Naive thymus-derived CD4-positive, alpha-beta T cell (primary cell): Measurements from ENCODE around the gene CDK4. TPM values are rescaled to one million over a fixed set of nuclear protein-coding genes. Genes with fewer than 3 reads are reported as not detected.
"Not testable (repeated sequence)": the region's sequence is repeated elsewhere in the genome, so short reads cannot be mapped to it uniquely, and the experiment has no call there.

ENCODE experiments used
- ATAC-seq: fragments of 150-1000 bp; cut with Tn5 transposase; 2 replicates; pipeline ENCODE4 v1.10.0; 2021; ENCODE audit warnings: mild to moderate bottlenecking, moderate library complexity
- CTCF ChIA-PET: fragments of 350-600 bp; sonication (Branson Sonifier 250); formaldehyde crosslinking; loops from one replicate; lab custom pipeline; 2021; ENCODE audit warnings: antibody characterized with exemption; lab: Charles Lee
- POLR2A ChIA-PET: fragments of 350-600 bp; sonication (Branson Sonifier 250); formaldehyde crosslinking; loops from one replicate; lab custom pipeline; 2021; ENCODE audit warnings: antibody characterized with exemption, inconsistent platforms; lab: Charles Lee
- DNase-seq, 9 donors: peaks; one replicate each; pipeline versions ENCODE4 v3.0.0 to v3.0.0-alpha.2; 2020 to 2022; ENCODE audit warnings: mixed read lengths in 1 of 9
- H3K27ac ChIP-seq: one replicate; pipeline ENCODE4 v1.7.0; 2013; ENCODE audit warnings: mild to moderate bottlenecking, low read depth, low read length, moderate library complexity
- H3K27me3 ChIP-seq, 2 donors: one replicate each; pipeline ENCODE4 v1.7.0; 2013; ENCODE audit warnings: low read length in 2 of 2, mild to moderate bottlenecking in 2 of 2, moderate library complexity in 2 of 2; ENCODE audit not compliant: control insufficient read depth in 2 of 2, insufficient read depth in 2 of 2
- H3K36me3 ChIP-seq, 3 experiments: 1 replicate in 2 of 3; 2 replicates in 1 of 3; pipeline ENCODE4 v1.7.0; 2013; ENCODE audit warnings: low read length in 3 of 3, mild to moderate bottlenecking in 3 of 3, moderate library complexity in 1 of 3; ENCODE audit not compliant: insufficient read depth in 3 of 3, control insufficient read depth in 2 of 3
- H3K4me1 ChIP-seq, 2 donors: one replicate each; pipeline ENCODE4 v1.7.0; 2013; ENCODE audit warnings: low read length in 2 of 2, mild to moderate bottlenecking in 2 of 2, moderate library complexity in 1 of 2; ENCODE audit not compliant: control insufficient read depth in 2 of 2, insufficient read depth in 2 of 2
- H3K4me3 ChIP-seq: 2 replicates; pipeline ENCODE4 v1.7.0; 2013; ENCODE audit warnings: mild to moderate bottlenecking, low read length
- H3K9me3 ChIP-seq, 3 experiments: 1 replicate in 2 of 3; 2 replicates in 1 of 3; pipeline ENCODE4 v1.7.0; 2013; ENCODE audit warnings: low read length in 3 of 3; ENCODE audit not compliant: control insufficient read depth in 2 of 3
- H3K27ac Mint-ChIP-seq, 9 donors: one replicate each; pipeline ENCODE4 v1.8.0; 2020 to 2022; ENCODE audit warnings: mixed read lengths in 9 of 9, mild to moderate bottlenecking in 8 of 9, moderate library complexity in 5 of 9, inconsistent platforms in 2 of 9
- H3K27me3 Mint-ChIP-seq, 5 donors: one replicate each; pipeline ENCODE4 v1.8.0; 2021 to 2022; ENCODE audit warnings: mixed read lengths in 5 of 5, mild to moderate bottlenecking in 1 of 5
- H3K36me3 Mint-ChIP-seq, 5 donors: one replicate each; pipeline ENCODE4 v1.8.0; 2020 to 2022; ENCODE audit warnings: mixed read lengths in 5 of 5, mild to moderate bottlenecking in 3 of 5, inconsistent platforms in 1 of 5
- H3K4me1 Mint-ChIP-seq, 7 donors: one replicate each; pipeline ENCODE4 v1.8.0; 2020 to 2022; ENCODE audit warnings: mixed read lengths in 7 of 7, mild to moderate bottlenecking in 3 of 7, inconsistent platforms in 1 of 7
- H3K4me3 Mint-ChIP-seq, 10 donors: one replicate each; pipeline ENCODE4 v1.8.0; 2020 to 2022; ENCODE audit warnings: mild to moderate bottlenecking in 10 of 10, mixed read lengths in 10 of 10, moderate library complexity in 6 of 10, inconsistent platforms in 2 of 10
- H3K9me3 Mint-ChIP-seq, 11 donors: one replicate each; pipeline ENCODE4 v1.8.0; 2020 to 2022; ENCODE audit warnings: mixed read lengths in 11 of 11, mild to moderate bottlenecking in 4 of 11, inconsistent platforms in 1 of 11, moderate library complexity in 1 of 11
- intact Hi-C, 2 donors: fragments of 100-400 bp; cut with micrococcal nuclease; formaldehyde crosslinking; loops; one replicate each; pipeline ENCODE4 v1.15.1; 2023
- polyA plus RNA-seq, 2 donors: library from polyadenylated mRNA; unstranded; fragments of 300-500 nt; fragmentation: Illumina TruSeq; gene quantifications; one replicate each; pipeline ENCODE4 v1.2.3, GENCODE V29; 2021
- total RNA-seq, 6 experiments: library from RNA in 5 of 6; stranded (reverse) in 5 of 6; gene quantifications; 1 replicate in 5 of 6; 2 replicates in 1 of 6; pipeline ENCODE4 v1.2.3 and lab custom pipeline; 2021 to 2026

The CDK4 gene
- total and polyA plus RNA-seq, 7 experiments from 2014 or later, result 23.8 to 108 (median 49.5) TPM

DNA sequence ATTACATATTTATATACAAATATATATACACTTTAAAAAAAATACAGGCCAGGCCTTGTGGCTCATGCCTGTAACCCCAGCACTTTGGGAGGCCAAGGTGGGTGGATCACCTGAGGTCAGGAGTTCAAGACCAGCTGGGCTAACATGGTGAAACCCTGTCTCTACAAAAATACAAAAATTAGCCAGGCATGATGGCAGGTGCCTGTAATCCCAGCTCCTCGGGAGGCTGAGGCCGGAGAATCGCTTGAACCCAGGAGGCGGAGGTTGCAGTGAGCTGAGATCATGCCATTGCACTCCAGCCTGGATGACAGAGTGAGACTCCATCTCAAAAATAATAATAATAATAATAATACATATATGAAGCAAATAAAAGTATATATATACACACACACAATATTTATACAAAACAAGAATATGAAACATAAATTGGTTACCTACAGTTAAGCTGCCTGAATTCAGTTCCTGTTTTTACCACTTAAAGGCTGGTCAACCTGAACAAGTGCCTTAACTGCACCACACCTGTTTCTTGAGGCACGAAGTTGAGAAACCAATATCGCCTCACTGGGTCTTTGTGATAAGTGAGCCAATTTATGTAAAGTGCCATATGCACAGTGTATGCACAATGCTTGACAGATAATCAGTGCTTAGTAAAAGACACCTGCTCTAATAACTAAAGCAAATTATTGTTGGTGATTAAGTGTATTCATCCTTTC, 36.9 kb downstream of the CDK4 start:
- H3K4me1 ChIP-seq, intact Hi-C loops, H3K4me1 Mint-ChIP-seq, DNase-seq, H3K27me3 ChIP-seq, H3K9me3 ChIP-seq, ATAC-seq, H3K27me3 Mint-ChIP-seq, H3K9me3 Mint-ChIP-seq, H3K4me3 ChIP-seq, H3K4me3 Mint-ChIP-seq, H3K27ac ChIP-seq, CTCF ChIA-PET: not testable (repeated sequence)
- POLR2A ChIA-PET, result interaction anchor here (0.6 to 1.2 kb wide), 4 partner anchors 8 to 24 kb away, joined by 3 read pairs; partner anchors contain the start of genes AGAP2 and OS9
- Mint-ChIP-seq H3K27ac (peak overlapping the region in 2 of 9 donors; percentile 48 to 56), H3K36me3 (peaks cover 10 to 42% (median 33%) of the 10 kb centered on the region in 5 donors)
- H3K36me3 ChIP-seq, result peaks cover 15 to 69% (median 18%) of the 10 kb centered on the region in 3 experiments

DNA sequence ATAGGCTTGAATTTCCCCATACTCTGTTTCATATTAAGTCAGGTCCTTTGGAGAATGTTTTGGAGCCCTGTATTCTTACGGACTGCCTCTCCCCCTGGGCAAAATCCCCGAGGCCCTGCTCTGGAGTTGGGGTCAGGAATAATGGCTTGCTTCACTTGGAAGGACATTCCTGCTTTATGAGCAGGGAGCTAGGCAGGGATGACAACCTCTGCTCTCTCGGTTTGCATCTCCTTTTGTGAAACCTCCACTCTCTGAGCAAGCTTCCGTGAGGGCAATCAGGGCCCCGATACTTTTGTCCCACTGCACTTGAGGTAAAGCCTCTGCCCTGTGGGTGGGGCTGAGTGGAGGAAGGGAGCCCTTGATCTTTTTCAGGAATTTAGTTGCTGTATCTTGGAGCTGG, 38.9 kb downstream of the CDK4 start:
- Mint-ChIP-seq H3K27me3 (no peaks in the 10 kb centered on the region), H3K27ac (no peak overlapping the region), H3K9me3 (no peaks in the 10 kb centered on the region), H3K36me3 (peaks cover 3 to 31% (median 23%) of the 10 kb centered on the region in 5 donors), H3K4me1 (peaks cover 0 to 10% (median 7%) of the 10 kb centered on the region in 7 donors), H3K4me3 (no peak overlapping the region)
- H3K4me3 ChIP-seq, result no peak overlapping the region
- no peak for DNase-seq
- ChIA-PET CTCF (no interaction called here), POLR2A (interaction anchor here (0.6 to 1.3 kb wide), 2 partner anchors 12 to 13 kb away, joined by 3 read pairs; no protein-coding TSS in a partner anchor)
- no peak overlapping the region for H3K27ac ChIP-seq
- peaks cover 10 to 53% (median 19%) of the 10 kb centered on the region in 3 experiments for H3K36me3 ChIP-seq
- H3K4me1 ChIP-seq, result no peaks in the 10 kb centered on the region
- intact Hi-C loops, result no loop called here
- no peaks in the 10 kb centered on the region for H3K27me3 ChIP-seq
- no peak for ATAC-seq
- no peaks in the 10 kb centered on the region for H3K9me3 ChIP-seq

DNA sequence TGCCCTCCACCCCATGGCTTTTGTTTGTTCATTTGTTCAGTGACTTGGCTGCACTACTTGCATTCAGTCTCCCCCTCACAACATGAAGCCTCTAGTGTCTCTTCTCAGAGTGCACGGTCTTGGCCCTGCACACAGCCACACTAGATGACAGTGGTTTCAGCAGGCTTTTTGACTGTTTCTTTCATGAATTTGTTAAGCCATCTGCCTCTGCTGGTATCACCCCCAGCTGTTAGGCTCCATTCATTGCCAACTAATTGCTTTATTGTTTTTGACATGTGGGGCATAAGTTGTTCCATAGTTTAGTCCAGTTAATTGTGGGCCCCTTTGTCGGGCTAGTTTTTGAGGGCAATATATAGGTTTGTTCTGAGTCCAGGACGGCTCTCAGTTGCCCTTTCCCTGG, 39.4 kb downstream of the CDK4 start:
- no peaks in the 10 kb centered on the region for H3K9me3 ChIP-seq
- Mint-ChIP-seq H3K4me1 (peaks cover 0 to 10% (median 7%) of the 10 kb centered on the region in 7 donors), H3K27me3 (no peaks in the 10 kb centered on the region), H3K9me3 (no peaks in the 10 kb centered on the region), H3K36me3 (peaks cover 3 to 27% (median 19%) of the 10 kb centered on the region in 5 donors), H3K27ac (peak overlapping the region in 2 of 9 donors; percentile 5 to 32), H3K4me3 (no peak overlapping the region)
- peaks cover 7 to 48% (median 14%) of the 10 kb centered on the region in 3 experiments for H3K36me3 ChIP-seq
- CTCF ChIA-PET, result no interaction called here
- POLR2A ChIA-PET, result interaction anchor here (1.3 kb wide), 1 partner anchor 14 kb away, joined by 3 read pairs; no protein-coding TSS in a partner anchor
- no peak overlapping the region for H3K4me3 ChIP-seq
- ATAC-seq, result no peak
- no peaks in the 10 kb centered on the region for H3K4me1 ChIP-seq
- H3K27ac ChIP-seq, result no peak overlapping the region
- no peak for DNase-seq
- intact Hi-C loops, result no loop called here
- no peaks in the 10 kb centered on the region for H3K27me3 ChIP-seq

DNA sequence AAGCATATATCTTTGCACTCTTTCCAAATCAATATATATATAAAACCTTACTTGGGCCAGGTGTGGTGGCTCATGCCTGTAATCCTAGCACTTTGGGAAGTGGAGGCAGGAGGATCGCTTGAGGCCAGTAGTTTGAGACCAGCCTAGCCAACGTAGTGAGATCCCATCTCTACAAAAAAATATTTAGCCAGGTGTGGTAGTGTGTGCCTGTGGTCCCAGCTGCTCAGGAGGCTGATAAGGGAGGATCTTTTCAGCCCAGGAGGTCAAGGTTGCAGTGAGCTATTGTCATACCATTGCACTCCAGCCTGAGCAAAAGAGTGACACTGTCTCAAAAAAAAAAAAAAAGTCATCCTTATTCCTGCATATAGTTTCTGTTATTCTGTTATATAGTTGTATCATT, 43.8 kb downstream of the CDK4 start:
- H3K27ac ChIP-seq, result no peak overlapping the region
- H3K36me3 ChIP-seq, result peaks cover 0 to 35% (median 9%) of the 10 kb centered on the region in 3 experiments
- ATAC-seq (no peak), DNase-seq (no peak)
- CTCF ChIA-PET, result no interaction called here
- peaks cover 0 to 2% (median 0%) of the 10 kb centered on the region in 3 experiments for H3K9me3 ChIP-seq
- POLR2A ChIA-PET, result no interaction called here
- H3K4me3 ChIP-seq, result no peak overlapping the region
- peaks cover 0 to 12% (median 3%) of the 10 kb centered on the region in 11 donors for H3K9me3 Mint-ChIP-seq
- H3K4me1 ChIP-seq, result no peaks in the 10 kb centered on the region
- H3K4me3 Mint-ChIP-seq, result no peak overlapping the region
- H3K27ac Mint-ChIP-seq, result no peak overlapping the region
- H3K27me3 ChIP-seq, result no peaks in the 10 kb centered on the region
- H3K36me3 Mint-ChIP-seq, result peaks cover 4 to 52% (median 40%) of the 10 kb centered on the region in 5 donors
- H3K27me3 Mint-ChIP-seq, result no peaks in the 10 kb centered on the region
- H3K4me1 Mint-ChIP-seq, result peaks cover 0 to 12% (median 8%) of the 10 kb centered on the region in 7 donors
- intact Hi-C loops, result no loop called here

DNA sequence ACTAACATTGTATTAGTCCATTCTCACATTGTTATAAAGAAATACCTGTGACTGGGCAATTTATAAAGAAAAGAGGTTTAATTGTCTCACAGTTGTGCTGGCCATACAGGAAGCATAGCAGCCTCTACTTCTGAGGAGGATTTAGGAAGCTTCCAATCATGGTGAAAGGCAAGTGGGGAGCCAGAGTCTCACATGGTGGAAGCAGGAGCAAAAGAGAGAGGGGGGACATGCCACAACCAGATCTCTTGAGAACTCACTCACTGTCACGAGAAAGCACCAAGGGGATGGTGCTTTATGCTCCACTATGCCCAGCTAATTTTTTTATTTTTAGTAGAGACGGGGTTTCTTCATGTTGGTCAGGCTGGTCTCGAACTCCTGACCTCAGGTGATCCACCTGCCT, 44.9 kb downstream of the CDK4 start:
- Histone ChIP-seq H3K27me3 (no peaks in the 10 kb centered on the region), H3K27ac (no peak overlapping the region), H3K36me3 (peaks cover 0 to 41% (median 9%) of the 10 kb centered on the region in 3 experiments), H3K4me1 (peaks cover 0 to under 1% of the 10 kb centered on the region in 2 donors), H3K9me3 (peaks cover 0 to 4% (median 0%) of the 10 kb centered on the region in 3 experiments), H3K4me3 (no peak overlapping the region)
- POLR2A ChIA-PET, result interaction anchor here (0.6 to 0.7 kb wide), 2 partner anchors 9 to 247 kb away, joined by 3 read pairs; no protein-coding TSS in a partner anchor
- ATAC-seq, result no peak
- intact Hi-C loops, result no loop called here
- DNase-seq, result no peak
- Mint-ChIP-seq H3K36me3 (peaks cover 10 to 58% (median 51%) of the 10 kb centered on the region in 5 donors), H3K9me3 (peaks cover 0 to 19% (median 6%) of the 10 kb centered on the region in 11 donors), H3K4me1 (peaks cover 3 to 12% (median 8%) of the 10 kb centered on the region in 7 donors), H3K27me3 (no peaks in the 10 kb centered on the region), H3K4me3 (no peak overlapping the region), H3K27ac (peak overlapping the region in 1 of 9 donors; percentile 45)
- CTCF ChIA-PET, result interaction anchor here (0.6 kb wide), 1 partner anchor 72 kb away, joined by 3 read pairs; no protein-coding TSS in a partner anchor

DNA sequence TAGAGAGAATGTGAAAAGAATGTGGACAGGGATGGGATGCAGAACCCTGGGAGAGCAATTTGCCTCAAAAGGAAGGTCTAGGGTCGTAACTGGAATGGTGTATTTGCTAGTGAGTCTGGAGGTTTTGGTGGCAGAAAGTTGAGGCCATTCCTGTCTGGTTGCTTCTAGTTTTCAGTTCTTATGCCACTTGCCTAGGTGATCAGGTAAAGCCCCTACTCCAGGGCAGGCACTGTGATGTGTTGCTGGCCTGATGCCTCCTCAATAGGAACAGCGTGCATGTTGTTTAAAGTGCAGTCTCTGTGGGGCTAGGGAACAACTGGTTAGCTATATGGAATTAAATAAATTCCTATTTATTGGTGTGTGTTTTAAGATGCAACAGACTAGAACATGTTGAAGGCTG, 51.8 kb downstream of the CDK4 start:
- no peak overlapping the region for H3K4me3 Mint-ChIP-seq
- CTCF ChIA-PET, result no interaction called here
- peaks cover 12 to 73% (median 69%) of the 10 kb centered on the region in 5 donors for H3K36me3 Mint-ChIP-seq
- Histone ChIP-seq H3K27ac (no peak overlapping the region), H3K4me1 (peaks cover 3 to 6% of the 10 kb centered on the region in 2 donors), H3K9me3 (peaks cover 0 to 4% (median 0%) of the 10 kb centered on the region in 3 experiments), H3K4me3 (no peak overlapping the region), H3K27me3 (no peaks in the 10 kb centered on the region), H3K36me3 (peaks cover 9 to 63% (median 15%) of the 10 kb centered on the region in 3 experiments)
- intact Hi-C loops, result no loop called here
- peak overlapping the region in 4 of 9 donors; percentile 16 to 80 (median 36) for H3K27ac Mint-ChIP-seq
- POLR2A ChIA-PET, result interaction anchor here (0.9 kb wide), 1 partner anchor 40 kb away, joined by 3 read pairs; no protein-coding TSS in a partner anchor
- H3K9me3 Mint-ChIP-seq, result peaks cover 0 to 19% (median 6%) of the 10 kb centered on the region in 11 donors
- H3K27me3 Mint-ChIP-seq, result no peaks in the 10 kb centered on the region
- no peak for DNase-seq
- H3K4me1 Mint-ChIP-seq, result peaks cover 3 to 27% (median 13%) of the 10 kb centered on the region in 7 donors
- ATAC-seq, result no peak
